Dendritic cell treated with granulocyte-macrophage colony-stimulating factor and Interleukin-4, amounts not matched to agents 40 ng/mL and 50 ng/mL, for 4 days (primary cell): ENCODE results near the gene RAB11A.
"Not testable (repeated sequence)": the region's sequence is repeated elsewhere in the genome, so short reads cannot be mapped to it uniquely, and the experiment has no call there.

Experiments used
- H3K27ac Mint-ChIP-seq: one replicate; pipeline ENCODE4 v1.8.0; 2022; ENCODE audit warnings: mild to moderate bottlenecking, mixed read lengths
- H3K27me3 Mint-ChIP-seq: one replicate; pipeline ENCODE4 v1.8.0; 2022; ENCODE audit warnings: mild to moderate bottlenecking, mixed read lengths
- H3K36me3 Mint-ChIP-seq: one replicate; pipeline ENCODE4 v1.8.0; 2022; ENCODE audit warnings: low read depth, mixed read lengths
- H3K4me1 Mint-ChIP-seq: one replicate; pipeline ENCODE4 v1.8.0; 2022; ENCODE audit warnings: low read depth, mixed read lengths
- H3K4me3 Mint-ChIP-seq: one replicate; pipeline ENCODE4 v1.8.0; 2022; ENCODE audit warnings: mild to moderate bottlenecking, moderate library complexity, mixed read lengths
- H3K9me3 Mint-ChIP-seq: one replicate; pipeline ENCODE4 v1.8.0; 2022; ENCODE audit warnings: mixed read lengths
- intact Hi-C: fragments of 100-400 bp; cut with micrococcal nuclease; formaldehyde crosslinking; loops from one replicate; pipeline ENCODE4 v1.15.0; 2022

Gene RAB11A

DNA sequence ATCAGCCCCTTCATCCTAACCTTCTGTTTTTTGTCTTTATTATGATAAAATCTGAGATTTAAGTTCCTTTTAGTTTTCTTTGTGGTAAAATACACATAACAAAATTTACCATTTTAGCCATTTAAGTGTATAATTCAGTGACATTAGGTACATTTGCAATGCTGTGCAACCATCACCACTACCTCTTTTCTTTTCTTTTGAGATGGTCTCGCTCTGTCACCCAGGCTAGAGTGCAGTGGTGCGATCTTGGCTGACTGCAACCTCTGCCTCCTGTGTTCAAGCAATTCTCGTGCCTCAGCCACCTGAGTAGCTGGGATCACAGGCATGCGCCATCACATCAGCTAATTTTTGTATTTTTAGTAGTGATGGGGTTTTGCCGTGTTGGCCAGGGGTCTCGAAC is 6.2 kb upstream of the RAB11A start:
- Mint-ChIP-seq H3K27ac (no peak overlapping the region), H3K36me3 (no peaks in the 10 kb centered on the region), H3K4me3 (no peak overlapping the region), H3K27me3 (no peaks in the 10 kb centered on the region), H3K4me1 (peaks cover 9% of the 10 kb centered on the region), H3K9me3 (no peaks in the 10 kb centered on the region)
- intact Hi-C loops, result no loop called here

DNA sequence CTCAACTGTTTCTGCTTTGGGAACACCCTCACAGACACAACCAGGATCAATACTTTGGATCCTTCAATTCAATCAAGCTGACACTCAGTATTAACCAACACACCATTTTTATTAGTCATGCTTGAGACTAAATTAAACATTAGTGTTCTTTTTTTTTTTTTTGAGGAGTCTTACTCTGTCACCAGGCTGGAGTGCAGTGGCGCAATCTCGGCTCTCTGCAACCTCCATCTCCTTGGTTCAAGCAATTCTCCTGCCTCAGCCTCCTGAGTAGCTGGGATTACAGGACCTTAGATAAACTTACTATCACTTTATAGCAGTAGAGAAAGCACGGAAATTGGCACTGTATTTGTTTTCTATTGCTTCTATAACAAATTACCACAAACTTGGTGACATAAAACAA is 2.0 kb upstream of the RAB11A start:
- H3K4me3 Mint-ChIP-seq, result no peak overlapping the region
- H3K27ac Mint-ChIP-seq, result no peak overlapping the region
- H3K27me3 Mint-ChIP-seq, result no peaks in the 10 kb centered on the region
- intact Hi-C loops, result no loop called here
- no peaks in the 10 kb centered on the region for H3K9me3 Mint-ChIP-seq
- H3K36me3 Mint-ChIP-seq, result peaks cover 15% of the 10 kb centered on the region
- peaks cover 23% of the 10 kb centered on the region for H3K4me1 Mint-ChIP-seq

DNA sequence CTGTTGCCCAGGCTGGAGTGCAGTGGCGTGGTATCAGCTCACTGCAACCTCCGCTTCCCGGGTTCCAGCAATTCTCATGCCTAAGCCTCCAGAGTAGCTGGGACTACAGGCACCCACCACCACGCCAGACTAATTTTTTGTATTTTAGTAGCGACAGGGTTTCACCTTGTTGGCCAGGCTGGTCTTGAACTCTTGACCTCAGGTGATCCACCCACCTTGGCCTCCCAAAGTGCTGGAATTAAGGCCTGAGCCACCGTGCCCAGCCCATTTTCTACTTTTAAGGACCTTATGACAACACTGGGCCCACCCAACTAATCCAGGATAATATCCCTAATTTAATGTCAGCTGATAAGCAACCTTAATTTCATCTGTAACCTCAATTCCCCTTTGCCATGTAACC is 1.4 kb upstream of the RAB11A start:
- Mint-ChIP-seq H3K36me3 (peaks cover 15% of the 10 kb centered on the region), H3K4me1 (peaks cover 24% of the 10 kb centered on the region)
- H3K27me3 Mint-ChIP-seq, intact Hi-C loops, H3K9me3 Mint-ChIP-seq, H3K4me3 Mint-ChIP-seq, H3K27ac Mint-ChIP-seq: not testable (repeated sequence)

DNA sequence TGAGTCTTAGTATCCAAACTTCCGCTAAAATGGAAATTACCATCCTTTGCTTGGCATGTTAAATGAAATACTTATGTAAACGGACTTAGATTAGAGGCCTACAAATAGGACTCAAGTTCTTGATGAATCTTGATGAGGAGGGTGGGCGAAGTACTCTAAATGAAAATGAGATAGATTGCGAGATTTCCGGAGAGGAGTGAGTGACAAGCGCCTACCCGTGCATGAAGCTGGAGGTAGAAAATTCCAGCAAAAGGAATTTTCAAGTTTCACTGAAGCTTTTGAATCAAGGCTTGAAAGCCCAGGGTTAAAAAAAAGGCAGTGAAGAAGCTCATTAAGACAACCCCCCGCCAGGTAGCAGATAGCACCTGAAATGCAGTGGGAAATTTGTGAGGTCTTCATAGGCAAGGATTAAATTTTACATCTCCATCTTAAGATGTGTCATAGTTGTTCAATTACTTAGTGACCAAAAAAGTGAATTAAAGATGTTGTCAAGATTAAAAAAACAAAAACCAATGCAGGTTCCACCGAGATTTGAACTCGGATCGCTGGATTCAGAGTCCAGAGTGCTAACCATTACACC is 655 bp upstream of the RAB11A start:
- Mint-ChIP-seq H3K4me1 (peaks cover 24% of the 10 kb centered on the region), H3K27ac (peak overlapping the region; percentile 98), H3K27me3 (no peaks in the 10 kb centered on the region), H3K9me3 (no peaks in the 10 kb centered on the region), H3K36me3 (peaks cover 15% of the 10 kb centered on the region), H3K4me3 (peak overlapping the region; percentile 96)
- intact Hi-C loops, result loop anchor here (1.0 kb wide), 1 partner anchor 257 kb away; the partner anchor contains the start of gene INTS14

DNA sequence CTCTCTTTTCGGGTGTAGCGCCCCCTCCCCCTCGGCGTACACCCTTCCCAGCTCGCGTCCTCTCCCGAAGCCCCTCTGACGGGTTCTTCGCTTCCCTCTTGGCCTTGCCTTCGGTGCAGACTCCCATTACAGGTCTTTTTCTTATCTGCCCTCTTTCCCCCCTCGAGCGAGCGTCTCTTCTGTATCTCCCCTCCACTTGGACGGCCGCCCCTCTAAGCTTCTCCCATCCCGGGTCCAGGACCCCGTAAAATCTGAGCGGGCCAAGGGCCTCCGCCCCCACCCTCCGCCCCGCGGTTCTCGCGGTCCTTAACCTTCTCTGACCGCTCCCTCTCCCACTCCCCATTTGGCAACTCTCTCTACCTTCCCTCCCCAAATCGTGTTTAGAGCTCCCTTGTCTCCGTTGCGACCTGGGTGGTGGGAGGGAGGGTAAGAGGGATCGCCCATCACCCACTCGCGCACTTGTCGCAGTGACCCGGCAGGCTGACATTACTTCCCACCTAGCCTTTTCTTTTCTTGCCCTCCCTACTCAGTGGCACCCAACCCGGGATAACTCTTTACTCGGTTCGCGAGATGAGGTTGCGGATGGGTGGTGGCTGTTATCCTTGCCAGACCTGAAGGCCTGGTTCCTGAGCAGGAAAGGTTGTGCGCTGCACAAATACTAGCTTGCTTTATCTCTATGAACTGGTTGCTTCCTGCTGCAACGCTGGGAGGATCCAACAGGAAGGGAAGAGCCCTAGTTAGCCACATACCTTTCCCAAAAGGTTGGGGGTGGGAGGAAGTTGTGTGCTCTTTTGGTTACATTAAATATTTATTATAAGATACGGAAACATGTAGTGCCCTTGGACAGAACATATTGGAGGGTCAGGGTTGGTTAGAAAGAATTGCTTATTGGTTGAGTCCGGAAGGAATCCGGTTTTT is 922 bp downstream of the RAB11A start:
- Mint-ChIP-seq H3K4me3 (peak overlapping the region; percentile 96), H3K27me3 (no peaks in the 10 kb centered on the region), H3K36me3 (peaks cover 27% of the 10 kb centered on the region), H3K4me1 (peaks cover 24% of the 10 kb centered on the region), H3K9me3 (no peaks in the 10 kb centered on the region), H3K27ac (peak overlapping the region; percentile 98)
- intact Hi-C loops, result loop anchor here (1.0 to 2.0 kb wide), 2 partner anchors 29 to 259 kb away; partner anchors contain the start of gene INTS14

DNA sequence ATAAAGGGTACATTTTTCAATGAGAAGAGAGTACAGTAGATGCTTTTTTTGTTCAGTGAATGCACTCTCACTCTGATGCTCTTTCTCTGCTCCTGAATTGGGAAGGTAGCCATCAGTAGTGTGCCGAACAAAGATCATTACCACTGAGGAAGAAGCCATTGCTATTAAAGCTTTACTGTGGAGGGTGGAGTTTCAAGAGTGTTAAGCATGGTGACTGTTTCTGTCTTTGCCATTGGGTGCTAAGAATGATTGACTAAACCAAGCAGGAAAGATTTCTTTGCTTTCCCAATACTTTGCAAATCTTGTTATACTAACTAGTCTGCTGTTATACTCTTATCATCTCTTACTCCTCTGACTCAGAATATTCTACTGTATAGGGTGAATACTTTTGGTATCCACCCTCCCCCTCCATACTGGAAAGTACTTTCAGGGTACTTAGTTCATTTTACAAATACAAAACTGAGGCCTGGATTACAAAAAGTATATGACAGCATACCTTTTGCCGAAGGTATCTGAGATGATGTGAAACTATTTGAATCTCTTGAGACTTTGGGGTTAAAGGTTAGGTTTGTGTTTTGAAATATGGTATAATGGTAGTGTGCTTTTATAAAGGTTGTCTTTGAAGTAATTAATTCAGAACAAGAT is 1.7 kb downstream of the RAB11A start:
- H3K36me3 Mint-ChIP-seq, result peaks cover 27% of the 10 kb centered on the region
- no peaks in the 10 kb centered on the region for H3K9me3 Mint-ChIP-seq
- peak overlapping the region; percentile 98 for H3K27ac Mint-ChIP-seq
- intact Hi-C loops, result loop anchor here (2.0 kb wide), 1 partner anchor 28 kb away; no protein-coding TSS in a partner anchor
- H3K4me3 Mint-ChIP-seq, result peak overlapping the region; percentile 96
- H3K27me3 Mint-ChIP-seq, result no peaks in the 10 kb centered on the region
- H3K4me1 Mint-ChIP-seq, result peaks cover 24% of the 10 kb centered on the region

DNA sequence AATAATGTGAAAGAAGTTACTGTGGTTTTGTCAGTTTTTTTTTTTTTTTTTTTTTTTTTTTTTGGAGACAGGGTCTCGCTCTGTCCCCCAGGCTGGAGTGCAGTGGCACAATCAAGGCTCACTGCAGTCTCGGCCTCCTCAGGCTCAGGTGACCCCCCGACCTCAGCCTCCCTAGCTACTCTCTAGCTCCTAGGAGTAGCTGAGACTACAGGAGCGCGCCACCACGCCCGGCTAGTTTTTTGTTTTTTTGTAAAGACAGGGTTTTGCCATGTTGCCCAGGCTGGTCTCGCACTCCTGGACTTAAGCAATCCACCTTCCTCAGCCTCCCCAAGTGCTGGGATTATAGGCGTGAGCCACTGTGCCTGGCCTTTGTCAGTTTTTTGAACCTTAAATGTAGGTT is 2.6 kb downstream of the RAB11A start:
- not testable (repeated sequence) for H3K27me3 Mint-ChIP-seq, H3K27ac Mint-ChIP-seq, H3K4me3 Mint-ChIP-seq, H3K9me3 Mint-ChIP-seq
- H3K36me3 Mint-ChIP-seq, result peaks cover 28% of the 10 kb centered on the region
- H3K4me1 Mint-ChIP-seq, result peaks cover 24% of the 10 kb centered on the region
- intact Hi-C loops, result loop anchor here (2.0 kb wide), 1 partner anchor 27 kb away; no protein-coding TSS in a partner anchor

DNA sequence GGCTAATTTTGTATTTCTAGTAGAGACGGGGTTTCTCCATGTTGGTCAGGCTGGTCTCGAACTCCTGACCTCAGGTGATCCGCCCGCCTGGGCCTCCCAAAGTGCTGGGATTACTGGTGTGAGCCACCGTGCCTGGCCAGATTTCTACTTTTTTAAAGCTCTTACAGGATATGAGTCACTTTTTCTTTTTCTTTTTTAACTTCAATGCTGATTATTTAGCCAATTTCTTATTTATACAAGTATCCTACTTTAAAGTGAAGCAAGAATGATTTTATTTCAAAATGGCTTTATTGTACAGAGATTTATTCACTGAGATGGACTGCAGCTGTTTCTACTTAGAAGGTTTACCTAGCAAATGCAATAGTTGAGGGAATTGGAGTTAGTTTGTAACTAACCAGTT is 3.3 kb downstream of the RAB11A start:
- intact Hi-C loops, H3K4me3 Mint-ChIP-seq, H3K9me3 Mint-ChIP-seq, H3K27me3 Mint-ChIP-seq, H3K27ac Mint-ChIP-seq: not testable (repeated sequence)
- H3K36me3 Mint-ChIP-seq, result peaks cover 35% of the 10 kb centered on the region
- H3K4me1 Mint-ChIP-seq, result peaks cover 24% of the 10 kb centered on the region

DNA sequence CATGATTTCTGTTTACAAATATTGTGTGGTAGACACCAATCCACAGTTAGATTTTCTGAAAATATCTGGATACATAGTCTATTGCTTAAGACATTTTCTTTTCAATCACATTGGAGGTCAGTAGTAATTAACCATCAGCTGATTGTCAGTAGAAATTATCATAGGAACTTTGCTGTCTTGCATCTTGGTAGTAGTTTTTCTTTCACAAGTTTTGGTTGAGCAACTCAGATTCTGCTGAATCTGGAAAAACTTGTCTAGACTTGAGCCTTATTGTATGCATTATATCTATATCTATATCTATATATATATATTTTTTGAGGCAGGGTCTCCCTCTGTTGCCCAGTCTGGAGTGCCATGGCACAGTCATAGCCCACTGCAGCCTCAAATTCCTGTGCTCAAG is 4.0 kb downstream of the RAB11A start:
- Mint-ChIP-seq H3K36me3 (peaks cover 42% of the 10 kb centered on the region), H3K4me1 (peaks cover 23% of the 10 kb centered on the region), H3K27ac (no peak overlapping the region), H3K4me3 (no peak overlapping the region), H3K27me3 (no peaks in the 10 kb centered on the region), H3K9me3 (no peaks in the 10 kb centered on the region)
- intact Hi-C loops, result no loop called here

DNA sequence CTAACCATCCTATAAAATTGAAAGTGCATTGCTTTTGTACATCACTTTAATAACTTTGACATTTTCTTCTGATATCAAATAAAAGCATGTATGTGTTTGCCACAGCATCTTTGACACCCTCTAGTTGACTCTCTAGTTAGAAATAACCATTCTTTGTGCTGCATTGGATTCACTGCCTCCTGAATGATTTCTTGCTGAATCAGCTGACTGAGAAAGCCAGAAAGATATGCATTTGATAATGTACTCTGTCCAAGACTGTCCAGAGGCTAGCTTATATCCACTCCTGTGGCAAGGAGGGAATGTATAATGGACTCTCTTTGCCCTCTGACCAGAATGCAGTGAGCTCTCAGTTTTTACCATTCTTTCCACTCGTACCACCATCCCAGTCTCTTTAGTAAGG is 6.2 kb downstream of the RAB11A start:
- Mint-ChIP-seq H3K27ac (no peak overlapping the region), H3K27me3 (no peaks in the 10 kb centered on the region), H3K9me3 (no peaks in the 10 kb centered on the region), H3K4me3 (no peak overlapping the region), H3K4me1 (peaks cover 16% of the 10 kb centered on the region), H3K36me3 (peaks cover 47% of the 10 kb centered on the region)
- intact Hi-C loops, result no loop called here

DNA sequence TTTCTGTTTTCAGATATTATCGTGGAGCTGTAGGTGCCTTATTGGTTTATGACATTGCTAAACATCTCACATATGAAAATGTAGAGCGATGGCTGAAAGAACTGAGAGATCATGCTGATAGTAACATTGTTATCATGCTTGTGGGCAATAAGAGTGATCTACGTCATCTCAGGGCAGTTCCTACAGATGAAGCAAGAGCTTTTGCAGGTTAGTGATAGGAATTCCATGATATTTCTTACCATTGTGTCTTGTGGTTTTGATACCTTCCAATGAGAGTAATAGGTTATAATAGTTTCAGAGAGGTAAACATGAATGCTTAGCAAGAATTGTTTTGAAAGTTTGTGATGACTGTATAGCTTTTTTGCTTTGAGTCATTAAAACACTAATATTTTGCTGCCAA is 8.5 kb downstream of the RAB11A start:
- H3K27ac Mint-ChIP-seq, result no peak overlapping the region
- intact Hi-C loops, result no loop called here
- H3K36me3 Mint-ChIP-seq, result peaks cover 56% of the 10 kb centered on the region
- H3K4me3 Mint-ChIP-seq, result no peak overlapping the region
- H3K27me3 Mint-ChIP-seq, result no peaks in the 10 kb centered on the region
- peaks cover 3% of the 10 kb centered on the region for H3K4me1 Mint-ChIP-seq
- no peaks in the 10 kb centered on the region for H3K9me3 Mint-ChIP-seq

DNA sequence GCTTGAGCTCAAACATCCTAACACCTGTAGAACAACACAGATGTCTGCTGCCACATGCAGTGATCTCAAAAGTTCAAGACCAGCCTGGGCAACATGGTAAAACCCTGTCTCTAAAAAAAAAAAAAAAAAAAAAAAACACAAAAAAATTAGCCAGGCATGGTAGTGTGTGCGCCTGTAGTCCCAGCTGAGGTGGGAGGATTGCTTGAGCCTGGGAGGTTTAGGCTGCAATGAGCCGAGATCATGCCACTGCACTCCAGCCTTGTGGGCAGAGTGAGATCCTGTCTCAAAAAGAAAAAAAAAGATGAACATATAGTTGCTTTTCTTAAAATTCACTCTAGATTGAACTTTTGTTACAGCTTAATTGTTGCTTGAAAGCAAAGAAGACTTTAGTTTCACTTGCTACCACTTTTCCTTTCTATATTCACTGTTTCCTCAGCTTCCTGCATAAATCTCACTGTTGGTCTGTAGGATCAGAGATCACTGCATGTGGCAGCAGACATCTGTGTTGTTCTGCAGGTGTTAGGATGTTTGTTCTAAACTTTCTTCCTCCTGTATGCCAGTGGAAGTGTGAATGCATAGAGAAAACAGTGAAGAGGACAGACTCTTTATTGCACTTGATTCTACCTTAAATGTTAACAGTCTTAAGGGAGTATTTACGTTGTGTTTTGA is 12.6 kb downstream of the RAB11A start:
- intact Hi-C loops, result no loop called here
- Mint-ChIP-seq H3K4me1 (peaks cover 22% of the 10 kb centered on the region), H3K27ac (no peak overlapping the region), H3K36me3 (peaks cover 73% of the 10 kb centered on the region), H3K4me3 (no peak overlapping the region), H3K27me3 (no peaks in the 10 kb centered on the region), H3K9me3 (no peaks in the 10 kb centered on the region)

DNA sequence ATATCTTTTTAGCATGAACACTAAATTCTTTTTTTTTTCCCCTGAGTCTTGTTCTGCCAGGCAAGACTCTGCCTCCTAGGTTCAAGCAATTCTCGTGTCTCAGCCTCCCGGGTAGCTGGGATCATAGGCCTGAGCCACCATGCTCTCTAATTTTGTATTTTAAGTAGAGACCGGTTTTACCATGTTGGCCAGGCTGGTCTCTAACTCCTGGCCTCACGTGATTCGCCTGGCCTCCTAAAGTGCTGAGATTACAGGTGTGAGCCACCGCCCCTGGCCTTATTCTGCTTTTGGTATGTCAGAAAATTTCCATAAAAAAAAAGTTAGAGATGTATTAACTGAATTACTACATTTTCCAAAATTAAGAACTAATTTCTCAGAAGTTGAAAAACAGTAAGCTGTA is 14.3 kb downstream of the RAB11A start:
- H3K4me1 Mint-ChIP-seq, result peaks cover 22% of the 10 kb centered on the region
- no peaks in the 10 kb centered on the region for H3K9me3 Mint-ChIP-seq
- H3K36me3 Mint-ChIP-seq, result peaks cover 73% of the 10 kb centered on the region
- no peaks in the 10 kb centered on the region for H3K27me3 Mint-ChIP-seq
- intact Hi-C loops, result no loop called here
- H3K27ac Mint-ChIP-seq, result peak overlapping the region; percentile 65
- H3K4me3 Mint-ChIP-seq, result no peak overlapping the region

DNA sequence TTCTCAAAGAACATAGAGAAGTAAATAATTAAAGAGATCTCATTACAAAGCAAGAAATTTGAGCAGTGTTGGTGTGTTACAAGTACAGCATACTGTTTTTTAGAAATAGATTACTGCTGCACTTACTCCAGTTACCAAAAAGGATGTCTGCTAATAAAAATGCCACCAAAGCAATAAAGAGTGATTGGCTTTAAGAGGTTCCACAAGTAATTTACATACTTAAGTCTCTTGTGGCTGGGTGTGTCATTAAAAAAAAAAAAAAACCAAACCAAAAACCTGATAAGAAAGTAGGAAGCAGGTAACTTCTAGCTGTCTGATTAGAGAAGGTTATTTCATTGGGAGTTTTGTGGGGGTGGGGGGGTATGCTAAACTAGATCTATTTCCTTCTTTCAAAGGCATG is 15.2 kb downstream of the RAB11A start:
- H3K27me3 Mint-ChIP-seq, result no peaks in the 10 kb centered on the region

More for the DNA sequence above, 15.2 kb downstream of the RAB11A start:
- H3K9me3 Mint-ChIP-seq, result no peaks in the 10 kb centered on the region
- H3K27ac Mint-ChIP-seq, result peak overlapping the region; percentile 65
- H3K4me1 Mint-ChIP-seq, result peaks cover 22% of the 10 kb centered on the region
- intact Hi-C loops, result no loop called here
- peaks cover 69% of the 10 kb centered on the region for H3K36me3 Mint-ChIP-seq
- no peak overlapping the region for H3K4me3 Mint-ChIP-seq
